Germinal center (tissue), 1 donor: ENCODE data around the gene AVL9.

Experiments
- DNase-seq: peaks from one replicate; pipeline ENCODE4 v3.0.0; 2012; ENCODE audit warnings: mixed read lengths, low spot score

AVL9 gene

DNA sequence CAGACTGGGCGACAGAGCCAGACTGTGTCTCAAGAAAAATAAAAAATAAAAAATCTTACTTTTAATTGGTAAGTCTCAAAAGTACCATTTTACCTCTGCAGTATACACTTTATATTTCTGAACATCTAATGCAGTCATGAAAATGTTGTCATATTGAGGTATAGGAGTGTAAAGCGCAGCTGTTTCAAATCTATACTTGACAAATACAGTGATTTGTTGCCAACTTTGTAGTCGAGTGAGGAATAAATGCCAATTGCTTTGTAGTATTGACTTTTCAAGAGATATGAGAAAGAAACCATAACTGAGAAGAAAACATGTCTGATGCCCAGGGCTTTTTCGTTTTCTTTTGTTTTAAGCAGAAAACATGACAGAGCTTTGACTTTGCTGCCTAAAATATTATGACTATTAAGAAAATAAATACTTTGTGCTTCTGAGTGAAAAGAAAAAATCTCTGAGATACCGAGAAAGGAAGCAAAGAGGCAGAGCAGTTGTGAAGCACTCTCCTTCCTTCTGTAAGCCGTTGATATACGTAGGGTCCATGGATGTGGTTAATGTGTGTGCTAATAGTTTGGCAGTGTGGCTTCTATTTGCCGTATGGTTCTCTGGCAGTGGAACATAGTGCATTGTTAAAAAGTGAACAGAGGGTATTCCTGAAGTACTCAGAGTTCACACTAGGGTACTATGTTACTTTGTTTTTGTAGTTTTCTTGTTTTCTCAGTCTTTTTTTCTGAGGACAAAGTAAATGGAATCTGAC, 38.2 kb downstream of the AVL9 start:
- DNase-seq = no peak

DNA sequence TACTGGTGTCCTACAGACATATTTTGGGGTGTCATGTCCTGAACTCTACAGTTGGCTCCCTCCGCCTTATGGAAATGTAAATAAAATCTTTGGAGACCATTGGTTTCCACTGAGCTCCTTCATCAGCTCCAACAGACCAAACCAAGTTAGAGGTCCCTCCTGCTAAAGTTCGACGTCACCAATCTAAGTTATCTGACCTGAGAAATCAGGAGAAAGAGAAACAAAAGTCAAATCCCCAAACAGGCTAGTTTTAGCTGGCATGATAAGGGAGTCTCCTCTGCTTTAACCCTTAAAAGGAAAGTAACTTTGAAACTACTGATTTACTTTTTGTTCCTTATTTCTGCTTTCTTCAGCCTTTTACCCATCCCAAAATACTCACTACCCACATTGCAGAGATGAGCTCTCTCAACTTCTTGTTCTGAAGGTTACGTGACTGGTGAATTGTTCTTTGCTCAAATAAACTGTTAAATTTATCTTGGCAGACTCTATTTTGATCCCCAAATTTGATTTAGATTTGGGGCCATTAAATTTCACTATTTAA, 39.9 kb downstream of the AVL9 start:
- DNase-seq = no peak

DNA sequence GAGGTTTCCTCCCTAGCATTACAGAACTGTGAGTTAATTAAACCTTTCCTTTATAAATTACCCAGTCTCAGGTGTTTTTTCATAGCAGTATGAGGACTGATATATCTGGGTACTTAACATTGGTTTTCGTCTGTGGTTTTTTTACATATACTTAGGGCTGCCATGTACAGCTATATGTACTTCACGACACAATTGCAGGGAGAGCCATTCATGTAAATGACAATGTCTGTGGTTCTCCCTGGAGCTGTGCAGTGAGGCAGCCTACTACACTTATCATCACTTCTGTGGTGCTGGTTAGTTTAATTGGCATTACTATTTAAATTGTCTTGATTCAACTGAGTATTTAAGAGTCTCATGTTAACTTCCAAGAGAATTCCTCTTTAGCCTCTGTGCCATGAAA, 40.7 kb downstream of the AVL9 start:
- no peak for DNase-seq

DNA sequence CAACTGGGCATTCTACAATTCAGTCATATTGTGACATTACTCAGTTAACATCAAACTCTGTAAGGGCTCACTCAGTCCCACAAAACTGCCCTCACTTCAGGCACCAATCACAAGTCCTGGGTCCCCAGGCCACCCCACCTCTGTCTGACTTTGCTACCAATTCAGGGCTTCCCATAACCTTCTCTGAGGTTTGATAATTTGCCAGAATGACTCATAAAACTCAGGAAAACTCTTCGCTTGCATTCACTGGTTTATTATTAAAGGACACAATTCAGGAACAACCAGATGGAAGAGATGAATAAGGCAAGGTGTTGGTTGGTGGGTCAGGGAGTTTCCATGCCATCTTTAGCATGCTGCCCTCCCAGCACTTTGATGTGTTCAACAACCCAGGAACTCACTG, 41.3 kb downstream of the AVL9 start:
- DNase-seq = no peak

DNA sequence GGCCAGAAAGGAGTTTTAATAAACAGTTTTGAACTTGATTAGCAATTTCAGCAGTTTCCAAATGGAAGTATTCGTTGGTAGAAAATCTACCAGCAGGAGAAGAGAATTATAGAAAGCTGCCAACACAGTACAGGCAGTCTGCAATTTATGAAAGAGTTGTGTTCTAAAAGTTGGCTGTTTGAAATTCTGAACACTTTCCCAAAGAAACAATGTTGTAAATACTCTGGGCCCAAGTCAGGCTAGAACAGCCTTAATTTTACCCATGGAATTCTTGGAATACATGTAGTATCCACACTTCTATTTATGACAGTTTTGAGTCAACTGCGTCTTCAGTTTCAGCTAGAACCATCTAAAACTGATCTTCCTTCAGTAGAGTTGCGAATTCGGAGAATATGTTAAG, 42.5 kb downstream of the AVL9 start:
- no peak for DNase-seq

DNA sequence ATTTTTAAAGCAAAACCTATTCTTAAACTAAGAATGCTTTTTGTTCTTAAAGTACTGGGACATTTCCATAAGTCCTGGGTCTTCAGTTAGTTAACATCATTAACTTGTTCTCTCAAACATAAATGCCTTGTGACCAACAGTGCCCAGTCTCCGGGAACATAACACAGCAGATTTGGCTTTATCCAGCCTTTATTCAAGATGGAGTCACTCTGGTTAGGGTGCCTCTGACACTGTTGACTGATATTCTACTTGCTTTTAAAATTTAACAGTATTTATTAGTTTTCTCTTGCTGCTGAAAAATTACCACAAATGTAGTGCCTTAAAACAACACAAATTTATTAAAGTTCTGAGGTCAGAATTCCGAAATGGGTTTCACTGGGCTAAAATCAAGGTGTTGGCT, 44.1 kb downstream of the AVL9 start:
- no peak for DNase-seq

DNA sequence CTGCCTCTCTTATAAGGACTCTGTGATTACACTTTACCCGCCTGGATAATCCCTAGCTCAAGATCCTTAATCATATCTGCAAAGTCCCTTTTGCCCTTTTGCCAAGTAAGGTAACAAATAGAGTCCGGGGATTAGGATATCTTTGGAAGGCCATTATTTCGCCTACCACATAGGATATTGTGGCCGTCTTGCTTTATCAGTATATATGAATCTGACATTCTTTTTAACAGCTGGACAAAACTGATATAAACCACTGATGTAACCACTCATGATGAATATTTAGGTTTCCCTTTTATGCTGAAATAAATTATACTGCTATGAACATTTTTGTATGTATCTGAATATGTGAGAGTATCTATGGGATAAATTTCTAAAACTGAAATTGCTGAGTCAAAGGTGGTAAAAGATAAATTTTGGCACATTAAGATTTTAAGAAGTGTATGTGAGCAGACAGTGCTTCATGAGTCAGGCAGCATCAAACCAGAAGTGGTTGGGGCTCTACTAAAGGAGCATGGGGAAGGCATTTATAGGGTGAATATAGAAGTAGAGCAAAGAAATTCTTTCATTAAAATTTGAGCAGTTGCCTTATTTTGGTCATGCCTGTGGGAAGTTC, 44.7 kb downstream of the AVL9 start:
- DNase-seq = no peak

DNA sequence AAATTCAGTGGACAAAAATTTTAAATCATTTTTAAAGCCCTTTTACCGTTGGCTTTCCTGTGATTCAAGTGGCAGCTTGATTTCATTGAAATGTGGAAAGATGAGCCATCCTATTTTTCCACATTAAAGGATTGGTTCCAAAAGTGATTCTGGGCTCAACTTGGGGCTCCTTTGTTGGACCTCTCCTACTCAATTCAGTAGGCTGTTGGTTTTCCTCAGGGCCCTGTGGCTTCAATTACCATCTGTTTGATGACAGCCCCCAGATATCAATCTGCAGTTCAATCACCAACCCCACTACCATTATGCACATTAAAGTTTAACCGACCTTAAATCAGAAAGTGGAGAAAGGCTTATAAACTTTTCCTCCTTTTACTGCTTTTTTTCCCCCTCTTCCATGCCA, 47.3 kb downstream of the AVL9 start:
- DNase-seq = no peak

DNA sequence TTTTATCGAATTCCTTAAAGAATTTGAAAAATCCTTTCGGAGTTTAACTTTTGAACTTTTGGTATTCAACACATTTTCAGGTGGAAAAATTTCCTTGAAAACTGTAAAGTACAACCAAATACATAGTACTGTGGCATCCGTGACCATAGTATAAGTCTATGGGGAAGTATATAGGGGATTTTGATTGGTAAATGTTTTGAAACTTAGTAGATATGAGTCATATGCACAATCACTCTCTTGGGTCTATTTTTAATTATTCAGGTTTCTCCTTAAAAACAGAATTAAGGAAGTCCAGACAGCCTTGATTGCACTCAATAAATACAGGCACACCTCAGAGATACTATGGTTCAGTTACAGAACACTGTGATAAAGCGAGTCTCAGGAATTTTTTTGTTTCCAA, 64.2 kb downstream of the AVL9 start:
- DNase-seq = no peak

DNA sequence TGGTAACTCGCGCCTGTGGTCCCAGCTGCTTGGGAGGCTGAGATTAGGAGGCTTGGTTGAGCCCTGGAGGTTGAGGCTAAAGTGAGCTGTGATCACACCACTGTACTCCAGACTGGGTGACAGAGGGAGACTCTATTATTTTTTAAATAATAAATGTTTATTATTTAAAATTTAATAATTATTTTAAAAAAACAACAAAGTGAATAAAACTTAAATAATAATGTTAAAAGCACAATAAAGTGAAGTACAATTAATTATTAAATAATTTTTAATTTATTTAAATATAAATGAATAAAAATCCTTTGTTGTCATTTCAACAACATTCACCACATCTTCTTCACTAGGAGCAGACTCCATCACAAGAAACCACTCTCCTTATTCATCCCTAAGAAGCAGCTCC, 64.8 kb downstream of the AVL9 start:
- DNase-seq = no peak

DNA sequence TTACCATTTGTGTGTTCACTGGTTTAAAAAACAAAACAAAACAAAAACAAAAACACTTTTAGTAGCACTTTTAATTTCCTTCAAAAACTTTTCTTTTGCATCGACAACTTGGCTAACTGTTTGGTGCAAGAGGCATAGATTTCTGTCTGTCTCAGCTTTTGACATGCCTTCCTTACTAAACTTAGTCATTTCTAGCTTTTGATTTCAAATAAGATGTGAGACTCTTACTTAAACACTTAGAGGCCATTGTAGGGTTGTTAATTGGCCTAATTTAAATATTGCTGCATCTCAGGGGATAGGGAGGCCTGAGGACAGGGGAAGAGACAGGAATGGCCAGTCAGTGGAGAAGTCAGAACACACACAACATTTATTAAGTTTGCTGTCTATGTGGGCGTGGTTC, 66.3 kb downstream of the AVL9 start:
- no peak for DNase-seq

DNA sequence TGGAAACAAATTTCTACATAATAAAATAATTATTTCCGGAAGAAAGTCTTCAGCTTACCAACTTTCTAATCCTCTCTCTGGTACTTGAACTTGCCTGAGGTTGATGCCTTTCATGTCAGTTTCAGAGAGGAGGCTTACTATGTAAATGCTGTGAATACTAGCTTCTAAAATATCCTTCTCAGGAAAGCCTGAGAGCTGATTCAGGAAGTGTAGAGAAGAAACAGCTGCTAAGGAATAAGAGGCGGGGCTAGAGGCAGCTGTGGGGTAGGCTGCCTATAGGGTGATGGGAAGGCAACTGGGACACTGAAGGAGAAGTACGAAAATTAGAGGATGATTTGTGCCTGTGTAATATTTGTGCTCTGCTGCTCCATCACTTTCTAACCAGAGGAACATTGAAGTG, 69.3 kb downstream of the AVL9 start:
- no peak for DNase-seq

DNA sequence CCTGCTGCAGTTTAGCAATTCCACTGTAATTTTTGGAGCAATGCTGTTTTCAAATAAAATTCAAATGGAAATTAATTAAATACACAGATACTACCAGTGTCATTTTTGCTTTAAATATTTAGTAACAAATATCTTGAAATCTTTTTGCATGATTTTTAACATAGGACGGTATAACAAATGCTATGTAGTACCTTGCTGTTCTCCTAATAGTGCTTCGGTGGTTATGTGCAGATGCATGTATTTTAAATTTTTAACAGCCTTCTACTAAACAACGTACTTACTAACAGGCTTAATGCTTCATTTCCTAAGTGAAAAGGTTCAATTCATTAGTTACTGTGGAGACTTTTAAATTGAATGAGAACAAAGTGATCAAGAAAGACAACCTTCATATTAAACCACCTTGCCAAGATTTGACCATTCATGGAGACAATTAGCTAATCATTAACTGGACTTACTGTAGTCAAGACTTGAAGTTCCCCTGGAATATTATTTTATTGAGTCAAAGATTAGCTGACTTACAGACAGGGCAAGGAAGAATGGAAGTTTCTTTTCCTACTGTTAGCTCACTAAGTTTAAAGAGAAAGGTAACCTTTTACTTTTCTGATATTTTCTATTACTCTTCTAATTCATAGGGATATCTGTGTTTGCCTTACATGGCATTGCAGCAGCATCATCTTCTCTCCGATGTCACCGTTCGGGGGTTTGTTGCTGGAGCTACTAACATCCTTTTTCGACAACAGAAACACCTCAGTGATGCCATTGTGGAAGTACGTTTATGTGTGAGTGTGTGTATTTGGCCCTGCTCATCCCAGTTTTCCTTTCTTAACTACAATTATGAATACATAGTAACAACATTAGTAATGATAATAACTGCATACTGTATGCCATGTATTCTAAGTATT, 74.3 kb downstream of the AVL9 start:
- DNase-seq = no peak

DNA sequence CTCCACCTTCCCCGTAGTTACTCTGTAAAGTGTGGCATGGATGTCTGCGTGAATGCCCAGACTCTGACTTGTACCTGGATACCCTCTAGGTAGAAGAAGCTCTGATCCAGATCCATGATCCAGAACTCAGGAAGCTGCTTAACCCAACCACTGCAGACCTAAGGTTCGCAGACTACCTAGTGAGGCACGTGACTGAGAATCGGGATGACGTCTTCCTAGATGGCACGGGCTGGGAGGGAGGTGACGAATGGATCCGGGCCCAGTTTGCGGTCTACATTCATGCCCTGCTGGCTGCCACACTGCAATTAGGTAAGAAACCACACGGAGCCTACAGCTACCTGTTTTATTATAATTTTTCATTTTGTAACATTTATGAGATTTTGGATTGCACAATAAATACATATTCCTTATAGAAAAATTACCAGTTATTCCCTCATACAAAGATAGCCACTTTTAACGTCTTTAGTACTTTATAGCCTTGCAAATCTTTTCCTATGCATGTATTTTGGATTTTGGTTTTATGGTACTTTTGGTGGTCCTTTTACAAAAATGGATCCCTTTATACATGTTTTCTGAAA, 77.9 kb downstream of the AVL9 start:
- no peak for DNase-seq

DNA sequence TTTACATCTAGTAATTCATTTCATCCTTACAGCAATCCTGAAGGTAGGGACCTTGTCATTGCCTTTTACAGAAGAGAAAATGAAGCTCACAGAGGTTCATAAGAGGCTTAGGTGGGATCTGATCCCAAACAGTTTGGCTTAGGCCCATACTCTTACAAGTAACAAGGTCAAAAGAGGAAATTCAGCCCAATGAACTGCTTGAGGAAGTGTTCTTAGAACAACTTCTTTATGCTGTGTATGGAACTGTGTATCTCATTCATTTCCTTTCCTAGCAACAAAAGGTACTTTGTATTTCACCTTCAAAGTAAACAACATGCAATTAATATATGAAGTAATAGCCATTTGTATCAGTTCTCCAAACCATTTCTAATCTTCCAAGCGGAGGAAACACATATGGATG, 79.3 kb downstream of the AVL9 start:
- no peak for DNase-seq

DNA sequence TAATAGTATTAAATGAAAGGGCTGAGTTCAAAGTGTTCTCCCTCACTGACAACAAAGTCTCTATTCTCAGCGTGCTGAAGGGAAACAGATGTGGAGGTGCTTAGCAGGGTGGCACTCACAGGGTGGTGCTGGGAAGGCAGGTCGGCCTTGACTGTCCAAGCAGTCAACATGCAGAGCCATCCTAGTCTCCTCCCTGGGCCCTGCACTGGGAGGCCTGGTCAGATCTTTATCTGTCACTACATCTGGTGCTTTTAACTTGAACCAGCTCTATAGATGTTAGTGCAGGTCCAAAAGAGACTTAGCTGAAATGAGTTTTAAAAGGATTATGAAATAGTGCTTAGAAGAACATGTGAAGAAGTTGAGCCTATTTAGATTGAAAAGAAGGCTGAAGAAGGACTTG, 82.1 kb downstream of the AVL9 start:
- DNase-seq = no peak

DNA sequence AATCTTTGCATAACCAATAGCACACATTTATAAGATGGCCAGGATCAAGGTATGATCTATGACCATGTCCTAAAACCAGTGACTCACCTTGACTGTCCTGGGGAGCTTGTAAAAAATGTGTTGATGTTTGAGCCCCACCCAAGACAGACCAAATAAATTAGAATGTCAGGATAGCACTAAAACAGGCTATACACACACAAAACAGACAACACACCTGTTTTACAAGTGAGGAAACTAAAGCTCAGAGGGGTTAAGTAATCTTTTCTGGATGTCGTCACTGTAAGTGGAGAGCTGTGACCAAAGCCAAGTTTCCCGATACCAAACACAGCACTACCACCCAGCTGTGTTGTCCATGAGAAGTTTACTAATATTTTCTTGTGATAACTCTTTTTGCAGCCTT, 84.5 kb downstream of the AVL9 start:
- no peak for DNase-seq

DNA sequence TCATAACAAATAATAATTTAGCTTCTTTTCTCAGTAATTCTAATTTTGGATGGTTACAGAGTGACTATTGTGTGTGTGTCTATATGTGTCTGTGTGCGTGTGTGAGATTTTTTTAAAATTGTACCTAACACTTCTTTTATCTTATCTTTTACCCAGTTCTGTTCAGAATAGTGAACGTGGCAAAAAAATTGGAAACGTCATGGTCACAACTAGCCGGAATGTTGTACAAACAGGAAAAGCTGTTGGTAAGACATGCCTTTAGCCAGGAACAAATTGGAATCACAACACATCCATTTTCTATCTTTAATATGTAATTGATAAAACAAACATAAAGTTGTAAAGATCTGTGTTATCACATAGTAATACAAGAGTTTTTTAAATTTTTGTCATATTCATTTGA, 85.4 kb downstream of the AVL9 start:
- DNase-seq = no peak

DNA sequence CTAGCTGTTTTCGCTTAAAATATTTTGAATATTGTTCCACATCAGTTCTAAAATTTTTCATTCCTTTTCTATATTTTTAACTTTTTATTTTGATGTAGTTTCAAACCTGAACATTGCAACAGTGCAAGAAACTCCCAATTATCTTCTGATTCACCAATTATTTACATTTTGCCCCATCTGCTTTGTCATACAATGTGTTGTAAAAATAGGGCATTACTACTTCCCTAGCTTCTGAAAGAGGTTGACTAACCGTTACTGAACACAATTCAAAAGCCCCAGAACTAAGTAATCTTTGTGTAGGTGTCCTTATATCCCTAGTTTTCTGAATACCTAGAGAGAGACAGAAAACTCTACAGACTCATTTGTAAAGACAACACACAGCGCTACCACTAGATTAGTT, 86.7 kb downstream of the AVL9 start:
- DNase-seq = no peak

DNA sequence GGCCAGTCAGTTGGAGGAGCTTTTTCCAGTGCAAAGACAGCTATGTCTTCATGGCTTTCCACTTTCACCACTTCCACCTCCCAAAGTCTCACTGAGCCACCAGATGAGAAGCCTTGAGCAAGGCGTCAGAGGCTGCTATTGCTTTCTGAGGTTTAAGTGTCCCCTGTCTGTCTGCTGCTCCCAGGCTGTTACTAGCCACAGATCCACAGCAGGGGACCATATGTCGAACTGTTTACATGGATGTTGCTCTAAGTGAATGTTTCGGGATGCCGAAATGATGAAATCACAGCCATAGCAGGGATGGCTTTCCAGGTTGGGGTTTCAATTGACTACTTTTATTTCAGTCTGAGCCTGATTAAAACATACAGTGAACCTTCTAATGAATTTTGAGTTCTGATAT, 88.5 kb downstream of the AVL9 start:
- no peak for DNase-seq

DNA sequence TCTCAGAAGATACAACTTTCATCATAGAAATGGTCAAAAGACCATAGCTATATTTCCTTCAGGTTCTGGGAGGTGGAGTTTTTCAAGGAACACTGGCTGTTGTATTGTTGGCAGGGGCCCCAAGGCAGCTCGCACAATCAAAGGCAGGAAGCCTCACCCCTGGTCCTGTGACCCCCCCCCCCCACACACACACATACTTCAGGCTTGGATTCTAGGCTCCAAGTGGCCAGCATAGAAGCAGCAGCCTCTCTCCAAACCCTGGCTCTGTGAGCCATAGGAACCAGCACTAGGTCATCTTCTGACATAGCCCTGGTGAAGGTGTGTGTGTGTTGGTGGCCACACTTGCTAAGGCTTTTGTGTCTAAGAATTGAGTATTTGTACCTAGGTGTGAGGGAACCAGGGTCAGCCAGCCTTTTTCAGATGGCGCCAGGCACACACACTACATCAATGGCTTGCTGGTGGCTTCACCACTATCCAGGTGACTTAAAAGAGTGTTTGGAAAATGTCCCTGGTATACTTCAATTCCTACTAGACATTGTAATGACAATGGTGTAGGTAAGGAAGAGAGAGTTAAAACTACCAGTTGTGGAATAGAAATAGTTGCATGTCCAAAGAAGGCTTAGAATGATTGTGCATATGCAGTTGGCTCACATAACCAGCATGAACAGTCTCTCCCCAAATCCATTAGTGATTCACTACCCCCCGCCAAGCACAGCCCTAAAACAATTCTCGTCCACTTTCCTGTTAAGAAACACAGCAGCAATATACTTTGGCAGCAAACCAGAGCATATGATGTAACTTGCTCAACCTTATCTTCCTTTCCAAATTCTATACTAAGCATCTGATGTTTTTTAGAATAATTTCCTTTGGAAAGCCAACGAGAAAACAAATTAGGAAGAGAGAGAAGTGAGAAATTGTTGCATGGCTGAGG, 91.3 kb downstream of the AVL9 start:
- DNase-seq = no peak
